ENCODE measurements around the gene CD109. TPM values are rescaled to one million over a fixed set of nuclear protein-coding genes. Genes with fewer than 3 reads are reported as not detected.

Gene CD109
- total and polyA plus RNA-seq, 7 donors: under 0.01 to 32.1 (median 22.9) TPM

GRCh38 chr6:73657201-73657600 is 38.8 kb upstream of the CD109 start:
- no peak overlapping the region for H3K27ac ChIP-seq
- H3K36me3 ChIP-seq: no peaks in the 10 kb centered on the region
- intact Hi-C loops (cut with DNase I): loop anchor here (10.0 kb wide), 2 partner anchors 1548 to 1838 kb away; partner anchors contain the start of genes COL12A1 and FILIP1
- WGBS, 2 donors: 69 to 86% methylated on average over 3 of the region's 3 CpGs
- H3K4me1 ChIP-seq: peaks cover 0 to 15% (median 12%) of the 10 kb centered on the region in 4 donors
- TF ChIP-seq EP300 (IDR thresholded peaks at IDR 0.05): no peak
- no peak for TF ChIP-seq POLR2A (IDR thresholded peaks at IDR 0.05)
- no peaks in the 10 kb centered on the region for H3K27me3 ChIP-seq
- no peak overlapping the region for H3K4me3 ChIP-seq
- H3K9me3 ChIP-seq: no peaks in the 10 kb centered on the region
- DNase-seq: no peak

- no peaks in the 10 kb centered on the region for H3K27me3 ChIP-seq
- no peaks in the 10 kb centered on the region for H3K36me3 ChIP-seq
- intact Hi-C loops (cut with DNase I): no loop called here
- WGBS, 2 donors: 90 to 94% methylated on average over 2 of the region's 2 CpGs
- H3K9me3 ChIP-seq: no peaks in the 10 kb centered on the region
- TF ChIP-seq EP300 (IDR thresholded peaks at IDR 0.05): no peak
- TF ChIP-seq POLR2AphosphoS5 (IDR thresholded peaks at IDR 0.05): no peak
- no peak for TF ChIP-seq POLR2A (IDR thresholded peaks at IDR 0.05)
- DNase-seq: no peak
- H3K4me1 ChIP-seq: no peaks in the 10 kb centered on the region
- H3K4me3 ChIP-seq: no peak overlapping the region
- no peak overlapping the region for H3K27ac ChIP-seq
Observed at GRCh38 chr6:73664701-73665100, 31.3 kb upstream of the CD109 start.

DNA sequence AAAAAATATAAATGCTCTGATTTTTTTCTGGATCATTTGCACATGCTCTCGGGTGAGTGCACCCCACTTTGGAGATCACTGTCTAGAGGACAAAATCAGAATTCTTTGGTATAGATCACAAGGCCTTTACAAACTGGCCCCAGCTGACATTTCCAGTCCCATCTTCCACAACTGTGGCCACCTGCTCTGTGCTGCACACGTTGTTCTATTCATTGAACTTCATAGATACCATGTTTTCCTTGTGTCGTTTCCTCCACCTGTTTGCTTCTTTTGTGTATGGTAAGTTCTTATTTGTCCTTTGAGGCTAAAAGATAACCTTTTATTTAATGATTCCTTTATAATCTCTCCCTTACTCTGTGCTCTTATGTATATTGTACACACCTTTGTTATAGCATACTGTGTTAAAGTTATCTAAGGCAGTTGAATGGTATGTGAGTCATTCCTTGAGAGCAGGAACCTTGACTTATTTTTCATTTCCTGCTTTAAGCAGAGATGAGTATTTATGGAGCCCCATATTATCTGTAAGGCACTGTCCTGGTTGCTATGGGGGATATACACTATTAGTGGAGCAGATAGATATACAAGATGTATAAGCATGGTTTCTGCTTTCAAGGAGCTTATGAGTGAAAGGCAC is 30.2 kb upstream of the CD109 start:
- no peak for DNase-seq
- Histone ChIP-seq H3K4me3 (no peak overlapping the region), H3K27ac (no peak overlapping the region), H3K9me3 (no peaks in the 10 kb centered on the region), H3K27me3 (peaks cover 0 to 7% (median 0%) of the 10 kb centered on the region in 3 donors), H3K4me1 (no peaks in the 10 kb centered on the region), H3K36me3 (no peaks in the 10 kb centered on the region)
- WGBS, 2 donors: 32 to 67% methylated on average over 3 of the region's 3 CpGs
- TF ChIP-seq, protein P1, sequence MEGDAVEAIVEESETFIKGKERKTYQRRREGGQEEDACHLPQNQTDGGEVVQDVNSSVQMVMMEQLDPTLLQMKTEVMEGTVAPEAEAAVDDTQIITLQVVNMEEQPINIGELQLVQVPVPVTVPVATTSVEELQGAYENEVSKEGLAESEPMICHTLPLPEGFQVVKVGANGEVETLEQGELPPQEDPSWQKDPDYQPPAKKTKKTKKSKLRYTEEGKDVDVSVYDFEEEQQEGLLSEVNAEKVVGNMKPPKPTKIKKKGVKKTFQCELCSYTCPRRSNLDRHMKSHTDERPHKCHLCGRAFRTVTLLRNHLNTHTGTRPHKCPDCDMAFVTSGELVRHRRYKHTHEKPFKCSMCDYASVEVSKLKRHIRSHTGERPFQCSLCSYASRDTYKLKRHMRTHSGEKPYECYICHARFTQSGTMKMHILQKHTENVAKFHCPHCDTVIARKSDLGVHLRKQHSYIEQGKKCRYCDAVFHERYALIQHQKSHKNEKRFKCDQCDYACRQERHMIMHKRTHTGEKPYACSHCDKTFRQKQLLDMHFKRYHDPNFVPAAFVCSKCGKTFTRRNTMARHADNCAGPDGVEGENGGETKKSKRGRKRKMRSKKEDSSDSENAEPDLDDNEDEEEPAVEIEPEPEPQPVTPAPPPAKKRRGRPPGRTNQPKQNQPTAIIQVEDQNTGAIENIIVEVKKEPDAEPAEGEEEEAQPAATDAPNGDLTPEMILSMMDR (IDR thresholded peaks at IDR 0.05): no peak
- no peak for TF ChIP-seq POLR2AphosphoS5 (IDR thresholded peaks at IDR 0.05)
- TF ChIP-seq EP300 (IDR thresholded peaks at IDR 0.05): no peak
- no peak for TF ChIP-seq POLR2A (IDR thresholded peaks at IDR 0.05)
- intact Hi-C loops (cut with DNase I): no loop called here

- Histone ChIP-seq H3K4me1 (no peaks in the 10 kb centered on the region), H3K27me3 (peaks cover 0 to 13% (median 0%) of the 10 kb centered on the region in 3 donors), H3K9me3 (no peaks in the 10 kb centered on the region), H3K4me3 (no peak overlapping the region), H3K36me3 (no peaks in the 10 kb centered on the region), H3K27ac (no peak overlapping the region)
- 37 to 68% methylated on average over 2 of the region's 2 CpGs for WGBS, 2 donors
- DNase-seq: no peak
- TF ChIP-seq EP300 (IDR thresholded peaks at IDR 0.05): no peak
- TF ChIP-seq, protein P1 (IDR thresholded peaks at IDR 0.05): no peak
- no peak for TF ChIP-seq POLR2A (IDR thresholded peaks at IDR 0.05)
- no peak for TF ChIP-seq POLR2AphosphoS5 (IDR thresholded peaks at IDR 0.05)
- intact Hi-C loops (cut with DNase I): no loop called here
Observed at GRCh38 chr6:73666393-73666792, 29.6 kb upstream of the CD109 start.

GRCh38 chr6:73667798-73668197 is 28.2 kb upstream of the CD109 start:
- intact Hi-C loops (cut with DNase I): no loop called here
- Histone ChIP-seq H3K27ac (no peak overlapping the region), H3K4me1 (no peaks in the 10 kb centered on the region), H3K9me3 (no peaks in the 10 kb centered on the region), H3K27me3 (peaks cover 0 to 13% (median 0%) of the 10 kb centered on the region in 3 donors), H3K4me3 (no peak overlapping the region), H3K36me3 (no peaks in the 10 kb centered on the region)
- TF ChIP-seq EP300 (IDR thresholded peaks at IDR 0.05) (no peak), POLR2AphosphoS5 (IDR thresholded peaks at IDR 0.05) (no peak), POLR2A (IDR thresholded peaks at IDR 0.05) (no peak)
- TF ChIP-seq, protein P1 (IDR thresholded peaks at IDR 0.05): no peak
- WGBS, 2 donors: 50 to 58% methylated on average over 1 of the region's 1 CpG
- no peak for DNase-seq
